Measurements from ENCODE around the gene STX8.

STX8 gene

DNA sequence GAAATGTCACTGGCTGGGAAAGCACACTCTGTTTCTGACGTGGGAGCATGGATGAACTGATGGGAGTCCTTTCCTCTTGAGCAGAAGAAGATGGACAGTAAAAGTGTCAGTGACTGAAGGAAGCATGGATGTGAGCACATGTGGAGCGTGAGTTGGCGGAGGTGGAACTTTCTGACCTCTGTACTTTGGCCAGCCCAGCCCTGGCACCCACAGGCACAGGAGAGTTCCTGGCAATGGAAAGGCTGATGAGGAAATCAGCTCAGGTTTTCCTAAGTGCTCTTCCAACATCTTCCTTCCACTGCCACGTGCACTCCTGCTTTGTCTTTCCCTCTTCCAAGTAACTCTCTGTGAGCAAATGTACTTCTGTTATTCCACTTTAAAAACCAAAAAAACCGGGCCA is 277.5 kb downstream of the STX8 start:
- DNase-seq (ENCODE audit: low spot score): no peak

DNA sequence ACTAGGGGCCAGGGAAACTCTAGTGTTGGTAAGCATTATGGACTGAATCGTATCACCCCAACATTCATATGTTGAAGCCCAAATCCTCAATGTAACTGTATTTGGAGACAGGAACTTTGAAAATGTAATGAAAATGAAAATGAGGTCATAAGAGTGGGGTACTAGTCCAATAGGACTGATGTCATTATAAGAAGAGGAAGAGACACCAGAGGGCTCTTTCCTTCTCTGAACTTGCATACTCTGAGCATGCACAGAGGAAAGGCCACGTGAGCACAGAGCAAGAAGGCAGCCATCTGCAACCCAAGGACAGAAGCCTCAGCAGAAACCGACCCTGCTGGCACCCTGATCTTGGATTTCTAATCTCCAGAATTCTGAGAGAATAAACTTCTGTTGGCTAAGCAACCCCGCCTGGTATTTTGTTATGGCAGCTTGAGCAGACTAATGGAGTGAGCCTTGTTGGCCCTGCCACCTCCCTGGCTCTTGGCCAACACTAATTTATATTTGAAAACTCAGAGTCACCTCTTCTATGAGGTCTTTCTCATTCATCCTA is 280.9 kb downstream of the STX8 start:
- DNase-seq (ENCODE audit: low spot score): no peak

DNA sequence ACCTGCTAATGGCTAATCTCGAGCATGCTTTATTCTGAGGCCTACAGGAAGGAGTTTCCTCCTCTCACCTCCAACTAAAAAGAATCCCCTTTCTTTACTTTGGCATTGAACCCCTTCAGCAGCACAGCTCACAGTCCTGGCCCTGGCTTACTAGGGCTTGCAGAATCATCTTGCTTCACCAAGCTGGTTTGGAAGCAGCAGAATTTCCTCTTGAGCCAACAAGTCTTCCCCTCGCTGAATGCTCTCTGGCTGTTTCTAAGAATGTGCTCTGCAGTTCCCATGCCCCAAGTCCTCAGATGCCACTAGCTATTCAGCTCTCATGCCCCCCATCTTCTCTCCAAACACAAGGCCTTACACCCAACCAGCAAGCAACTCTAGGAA is 283.1 kb downstream of the STX8 start:
- no peak for DNase-seq (ENCODE audit: low spot score)

DNA sequence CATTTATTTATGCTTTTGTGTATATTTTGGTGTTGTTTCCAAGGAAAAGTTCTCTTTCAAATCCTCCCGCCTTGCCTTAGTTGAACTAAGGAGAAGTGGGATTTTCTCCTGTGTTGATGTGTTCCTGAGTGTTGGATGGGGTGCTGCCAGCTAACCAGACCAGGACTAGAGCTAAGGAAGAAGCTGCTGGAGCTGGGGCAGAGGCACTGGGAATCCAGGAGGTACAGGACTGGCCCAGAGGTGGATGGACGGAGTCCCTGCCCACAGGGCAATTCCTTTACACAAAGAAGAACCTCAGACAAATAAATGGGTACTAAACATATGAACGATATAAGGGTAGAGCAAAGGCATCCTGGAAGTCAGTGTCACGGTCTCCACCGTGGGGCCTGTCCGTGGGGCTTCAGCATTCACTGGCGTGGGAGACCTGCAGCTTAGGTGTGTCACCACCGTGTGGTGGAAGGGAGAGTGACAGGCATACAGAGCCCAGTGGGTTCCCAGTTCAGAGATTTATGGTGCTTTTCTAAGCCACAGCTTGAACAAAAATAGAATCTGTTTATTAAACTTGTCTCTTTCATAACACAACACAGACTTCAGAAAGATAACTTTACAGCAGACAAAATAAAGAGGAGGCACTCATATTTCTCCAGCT is 283.6 kb downstream of the STX8 start:
- peak; percentile 18 for DNase-seq (ENCODE audit: low spot score)

DNA sequence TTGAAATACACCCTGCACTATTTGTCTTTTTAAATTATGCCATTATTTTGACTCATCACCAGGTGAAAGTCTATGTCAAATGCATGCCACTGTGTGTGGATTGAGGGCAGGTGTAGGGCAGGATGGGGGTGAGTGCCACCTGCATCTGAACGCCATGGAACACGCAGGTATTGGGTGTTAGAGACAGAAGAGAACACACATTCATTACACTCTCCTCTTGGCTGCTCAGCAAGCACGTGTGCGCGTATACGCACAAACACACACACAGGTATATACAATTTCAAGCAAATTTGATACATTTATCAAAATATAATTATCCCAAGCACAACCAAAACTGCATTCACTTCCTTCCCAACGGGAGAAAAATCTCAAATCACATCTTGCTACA is 285.4 kb downstream of the STX8 start:
- no peak for DNase-seq (ENCODE audit: low spot score)

DNA sequence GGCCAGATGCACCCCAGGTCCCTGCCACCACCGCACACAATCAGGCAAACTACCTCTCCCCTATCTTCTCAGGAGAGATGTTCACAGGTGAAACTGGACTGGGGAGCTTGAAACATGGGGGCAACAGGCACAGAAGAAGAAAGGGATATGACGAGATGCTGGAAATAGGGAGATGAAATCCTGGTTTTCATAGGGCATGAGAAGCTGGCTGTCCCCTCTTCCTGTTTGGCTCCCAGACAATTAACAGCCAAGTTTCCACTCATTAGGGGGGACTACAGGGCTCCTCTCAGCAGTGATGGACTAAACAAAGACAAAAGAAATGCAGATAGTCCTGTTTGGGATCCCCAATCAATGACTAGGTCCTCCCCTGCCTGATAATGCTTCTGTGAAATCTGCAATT is 288.3 kb downstream of the STX8 start:
- no peak for DNase-seq (ENCODE audit: low spot score)

DNA sequence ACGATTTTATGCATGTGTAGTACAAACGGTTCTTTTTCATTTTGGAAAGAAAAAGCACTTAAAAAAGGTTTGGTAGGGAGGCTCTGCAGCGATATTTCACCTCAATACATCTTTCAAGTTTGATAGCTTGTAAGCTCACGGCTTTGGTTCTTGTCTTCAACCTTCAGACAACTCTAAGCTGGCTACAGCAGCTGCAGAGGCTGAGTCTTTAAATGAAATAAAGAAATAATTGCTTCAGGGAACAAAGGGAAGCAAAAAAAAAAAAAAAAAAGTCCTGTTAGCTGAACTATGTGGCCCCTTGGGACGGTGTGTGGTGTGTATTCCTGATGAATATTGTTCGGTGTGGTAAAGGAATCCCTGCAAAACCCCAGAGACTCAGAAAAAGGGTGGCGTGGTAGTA is 289.2 kb downstream of the STX8 start:
- DNase-seq (ENCODE audit: low spot score): no peak

DNA sequence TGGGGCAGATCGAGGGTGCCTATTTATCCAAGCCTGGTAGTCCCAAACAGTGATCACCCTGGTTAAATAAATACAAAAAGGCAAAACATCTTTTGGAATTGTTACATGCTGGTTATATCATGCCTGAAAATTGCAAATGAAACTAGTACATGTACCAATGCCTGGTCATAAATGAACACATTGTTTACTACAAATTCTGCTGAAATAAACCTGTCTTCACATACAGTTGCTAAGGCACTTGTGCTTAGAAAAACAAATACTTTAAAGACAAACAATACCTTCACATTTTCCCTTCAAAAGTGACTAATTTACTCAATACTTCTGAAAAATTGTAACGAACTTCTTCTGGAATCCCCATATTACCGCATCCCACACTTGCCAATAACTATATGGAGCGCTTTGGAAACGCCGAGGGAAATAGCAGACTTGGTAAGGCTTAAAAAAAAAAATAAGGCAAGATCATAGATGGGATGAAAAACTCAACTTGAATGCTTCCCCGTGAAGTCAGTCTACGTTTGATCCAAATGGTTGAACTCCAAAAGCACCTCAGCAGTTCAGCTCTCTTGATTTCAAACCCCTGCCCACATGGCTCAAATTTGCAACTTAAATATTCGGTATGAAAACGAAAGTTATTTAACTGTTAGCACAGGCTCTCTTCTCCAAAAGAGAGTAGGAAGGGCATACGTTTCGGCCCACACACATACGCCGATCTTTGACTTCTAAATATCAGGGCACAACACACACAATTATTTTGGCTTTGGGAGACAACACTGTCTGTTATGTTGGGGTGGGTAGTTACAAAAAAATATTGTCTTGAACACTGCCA is 289.8 kb downstream of the STX8 start:
- DNase-seq (ENCODE audit: low spot score): no peak

DNA sequence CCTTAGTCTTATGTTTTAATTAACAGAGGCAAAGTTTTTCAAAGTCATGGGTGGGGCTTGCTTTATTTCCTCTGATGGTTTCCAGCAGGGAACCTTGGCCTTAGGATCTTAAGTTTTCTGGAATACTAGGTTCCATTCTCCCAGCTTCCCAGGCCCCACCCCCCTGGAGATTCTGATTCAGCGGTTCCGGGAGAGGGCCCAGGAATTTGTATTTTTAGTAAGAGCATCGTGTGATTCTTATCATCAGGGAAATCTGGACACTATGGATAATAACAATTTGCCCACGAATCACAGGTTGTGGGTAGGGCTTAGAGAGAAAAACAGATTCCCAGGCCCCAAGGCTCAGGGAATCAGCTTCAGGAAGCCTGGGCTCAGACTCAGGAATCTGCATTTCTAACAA is 290.7 kb downstream of the STX8 start:
- no peak for DNase-seq (ENCODE audit: low spot score)

DNA sequence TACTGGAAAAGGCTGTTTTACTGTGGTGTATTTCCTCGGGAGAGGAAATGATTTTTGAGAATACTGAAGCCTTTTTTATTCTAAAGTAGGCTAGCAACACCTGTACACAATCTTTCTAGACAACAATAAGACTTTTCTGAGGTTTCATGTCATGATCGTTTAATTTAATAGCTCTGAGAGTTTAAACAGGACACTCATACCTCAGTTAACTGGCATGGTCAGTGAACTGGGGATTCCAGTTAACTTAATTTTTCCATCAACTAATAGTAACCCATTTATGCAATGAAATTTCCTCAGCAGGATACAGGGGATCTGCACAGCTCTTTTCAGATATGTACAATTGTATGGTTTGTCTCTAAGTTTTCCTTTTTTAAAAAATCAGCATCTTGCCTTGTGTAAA is 291.7 kb downstream of the STX8 start:
- DNase-seq (ENCODE audit: low spot score): no peak

DNA sequence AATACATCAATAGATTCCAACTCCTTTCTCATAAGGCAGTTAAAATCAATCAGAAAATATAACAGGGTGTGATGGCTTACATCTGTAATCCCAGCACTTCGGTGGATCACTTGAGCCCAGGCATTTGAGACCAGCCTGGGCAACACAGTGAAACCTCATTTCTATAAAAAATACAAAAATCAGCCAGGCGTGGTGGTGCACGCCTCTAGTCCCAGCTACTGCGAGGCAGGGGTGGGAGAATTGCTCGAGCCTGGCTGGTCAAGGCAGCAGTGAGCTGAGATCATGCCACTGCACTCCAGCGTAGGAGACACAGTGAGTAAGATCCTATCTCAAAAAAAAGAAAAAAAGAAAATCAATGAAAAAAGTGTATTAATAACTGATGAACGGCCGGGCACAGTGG is 295.7 kb downstream of the STX8 start:
- no peak for DNase-seq (ENCODE audit: low spot score)

DNA sequence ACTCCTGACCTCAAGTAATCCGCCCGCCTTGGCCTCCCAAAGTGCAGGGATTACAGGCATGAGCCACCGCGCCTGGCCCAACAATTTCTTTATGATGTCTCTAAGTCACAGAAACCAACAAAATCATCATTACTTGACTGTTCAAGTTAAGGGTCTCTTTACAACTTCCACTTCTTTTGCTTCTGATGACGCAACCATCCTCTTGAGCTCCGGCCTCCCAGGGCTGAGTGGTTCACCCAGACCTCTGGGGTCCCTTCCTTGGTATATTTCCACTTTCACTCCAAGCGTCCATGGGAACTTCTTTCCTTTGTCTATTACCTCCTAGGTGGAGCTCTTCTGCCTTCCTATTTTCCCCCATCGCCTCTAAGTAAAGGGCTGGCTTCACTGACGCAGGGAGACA is 300.6 kb downstream of the STX8 start:
- no peak for DNase-seq (ENCODE audit: low spot score)

DNA sequence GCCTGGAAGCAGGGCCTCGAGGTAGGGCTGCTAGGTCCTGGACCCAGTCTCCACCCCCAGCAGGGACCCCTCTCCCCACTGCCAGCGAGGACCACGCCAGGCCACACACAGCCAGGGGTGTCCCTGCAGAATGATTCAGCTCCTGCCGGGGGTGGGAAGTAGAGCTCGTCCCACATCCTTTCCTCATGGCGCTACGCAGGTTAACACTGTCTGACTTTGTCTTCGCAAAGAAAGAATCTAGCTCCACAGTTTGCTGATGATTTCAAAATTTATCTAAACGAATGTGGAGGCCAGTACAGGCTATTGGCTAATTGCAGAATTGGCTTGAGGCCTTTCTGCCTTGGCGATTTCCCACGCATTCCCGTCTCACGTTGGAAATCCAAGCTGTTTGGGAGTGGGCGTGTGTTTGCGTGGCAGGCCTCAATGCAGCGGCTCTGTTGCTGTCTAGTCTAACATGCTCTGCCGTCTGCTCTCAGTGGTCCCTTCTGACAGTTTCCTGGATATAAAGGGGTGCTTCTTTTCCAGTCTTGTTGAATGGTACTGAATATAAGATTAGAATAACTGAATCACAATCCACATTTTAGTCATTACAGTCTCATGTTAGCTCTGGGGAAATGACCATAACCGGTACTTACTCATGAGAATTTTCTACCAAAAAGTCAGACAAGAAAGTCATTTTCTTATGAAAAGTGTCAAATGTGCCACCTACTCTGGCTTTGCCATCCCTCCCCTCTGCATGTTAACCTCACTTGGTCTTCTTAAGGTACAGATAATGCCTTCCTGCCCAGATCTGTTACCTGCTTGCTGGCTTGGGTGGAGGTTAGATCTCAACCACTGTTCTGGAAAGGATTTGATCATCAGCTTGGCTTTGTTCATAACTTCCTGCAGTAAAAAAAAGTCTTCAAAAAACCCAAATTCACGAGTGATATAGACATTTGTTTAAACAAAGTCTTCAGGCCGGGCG is 301.9 kb downstream of the STX8 start:
- no peak for DNase-seq (ENCODE audit: low spot score)

DNA sequence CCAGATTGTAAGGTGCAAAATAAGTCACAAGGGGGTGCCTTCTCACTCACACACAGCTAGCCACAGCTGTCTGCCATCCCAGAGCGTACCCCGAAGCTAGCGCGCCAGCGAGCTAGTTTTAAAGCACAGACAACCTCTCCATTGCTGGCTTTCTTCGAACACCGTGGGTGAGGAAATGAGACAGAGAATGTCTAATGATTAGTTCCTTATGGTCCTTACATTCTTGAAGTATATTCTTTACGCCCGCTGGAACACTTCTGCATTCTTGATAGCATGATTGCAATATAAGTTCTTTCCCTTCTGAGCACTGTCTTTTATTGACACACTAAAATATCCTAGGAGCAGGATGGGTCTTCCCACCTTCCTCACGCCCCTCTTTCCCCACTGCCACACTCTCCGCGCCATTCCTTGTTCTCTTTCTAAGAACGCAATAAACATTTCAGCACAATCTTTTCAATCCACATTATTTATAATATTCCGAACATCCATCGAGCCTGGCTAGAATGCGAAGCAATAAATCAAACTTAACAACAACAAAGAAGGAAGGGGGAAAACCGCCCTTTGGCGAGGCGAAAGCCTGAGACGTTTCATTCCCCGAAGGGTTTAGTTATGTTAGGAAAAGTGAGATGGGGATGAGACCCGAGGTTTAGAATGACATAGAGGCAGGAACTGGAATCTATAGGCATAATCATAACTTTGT is 303.0 kb downstream of the STX8 start:
- DNase-seq (ENCODE audit: low spot score): no peak

DNA sequence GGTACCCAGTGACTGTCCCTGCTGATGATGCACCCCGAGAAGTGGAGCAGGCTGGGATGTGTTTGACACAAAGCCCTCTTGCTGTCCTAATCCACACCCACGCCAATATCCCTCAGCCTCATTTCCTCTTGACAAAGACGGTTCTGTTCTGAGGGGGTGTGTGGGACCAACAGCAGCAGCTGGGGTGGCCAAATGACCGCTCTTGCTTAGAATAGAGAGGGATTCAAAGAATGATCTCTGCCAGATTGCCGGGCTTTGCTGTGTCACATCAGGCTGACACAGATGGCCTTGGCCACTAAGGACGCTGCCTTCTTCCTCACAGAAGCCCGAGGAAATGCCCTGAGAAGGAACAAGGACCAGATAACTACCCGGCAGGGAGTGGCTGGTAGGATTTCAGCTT is 303.6 kb downstream of the STX8 start:
- no peak for DNase-seq (ENCODE audit: low spot score)

DNA sequence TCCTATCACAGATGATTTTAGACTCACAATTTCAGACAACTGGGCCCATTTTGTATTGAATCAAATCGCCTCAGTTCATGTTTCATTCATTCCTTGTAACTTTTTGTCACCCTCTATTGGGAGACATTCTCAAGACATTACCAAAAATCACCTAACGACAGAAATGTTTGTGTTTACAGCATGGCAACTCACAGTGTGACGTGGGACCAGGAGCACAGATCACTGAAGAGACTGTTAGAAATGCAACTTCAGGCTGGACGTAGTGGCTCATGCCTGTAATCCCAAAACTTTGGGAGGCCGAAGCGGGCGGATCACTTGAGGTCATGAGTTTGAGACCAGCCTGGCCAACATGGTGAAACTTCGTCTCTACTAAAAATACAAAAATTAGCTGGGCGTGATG is 304.7 kb downstream of the STX8 start:
- no peak for DNase-seq (ENCODE audit: low spot score)

DNA sequence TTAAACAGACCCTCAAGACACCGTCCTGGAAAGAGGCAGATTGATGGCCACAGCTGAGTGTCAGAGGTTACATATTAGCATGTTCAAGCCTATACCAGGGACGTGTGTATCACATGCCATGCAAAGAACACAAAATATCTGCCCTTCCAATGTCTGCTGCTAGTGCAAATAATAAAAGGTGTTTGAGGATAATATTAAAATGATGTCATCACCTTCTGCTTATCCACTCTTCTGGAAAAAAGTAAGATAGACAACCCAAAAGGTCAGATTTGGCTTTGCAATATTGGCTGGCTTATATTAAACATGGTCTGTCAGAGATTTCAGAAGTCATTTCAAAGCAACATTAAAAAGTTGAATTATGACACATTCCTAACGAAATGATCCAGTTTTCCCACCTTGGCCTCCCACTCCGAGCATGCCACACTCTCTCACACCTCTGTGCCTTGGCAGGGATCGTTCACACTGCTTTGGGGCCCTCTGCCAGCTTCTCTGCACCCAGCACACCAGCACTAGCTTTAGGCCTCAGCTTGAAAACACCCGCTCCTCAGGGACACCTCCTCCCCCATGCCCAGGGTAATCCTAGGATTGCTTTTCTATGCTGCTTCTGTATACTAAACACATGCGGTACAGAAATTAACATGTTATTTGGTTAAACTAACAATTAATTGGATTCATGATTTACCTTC is 306.1 kb downstream of the STX8 start:
- DNase-seq (ENCODE audit: low spot score): no peak

DNA sequence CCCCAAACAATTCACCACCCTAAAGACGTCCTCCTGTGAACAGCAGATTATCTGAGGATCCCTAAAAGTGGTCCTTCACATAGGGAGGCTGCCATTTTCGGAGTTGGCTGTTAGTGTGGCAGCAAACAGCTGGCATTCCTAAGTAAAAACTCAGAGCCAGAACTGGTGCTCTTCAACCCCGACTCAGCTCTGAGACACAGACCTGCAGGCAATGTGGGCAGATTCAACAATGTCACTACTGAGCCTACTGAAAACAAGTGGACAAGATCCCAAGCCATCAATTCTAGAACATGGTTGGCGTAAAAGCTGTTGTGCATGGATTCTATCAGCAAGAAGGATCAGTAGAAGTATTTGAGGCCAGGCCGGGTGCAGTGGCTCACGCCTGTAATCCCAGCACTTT is 307.1 kb downstream of the STX8 start:
- no peak for DNase-seq (ENCODE audit: low spot score)

DNA sequence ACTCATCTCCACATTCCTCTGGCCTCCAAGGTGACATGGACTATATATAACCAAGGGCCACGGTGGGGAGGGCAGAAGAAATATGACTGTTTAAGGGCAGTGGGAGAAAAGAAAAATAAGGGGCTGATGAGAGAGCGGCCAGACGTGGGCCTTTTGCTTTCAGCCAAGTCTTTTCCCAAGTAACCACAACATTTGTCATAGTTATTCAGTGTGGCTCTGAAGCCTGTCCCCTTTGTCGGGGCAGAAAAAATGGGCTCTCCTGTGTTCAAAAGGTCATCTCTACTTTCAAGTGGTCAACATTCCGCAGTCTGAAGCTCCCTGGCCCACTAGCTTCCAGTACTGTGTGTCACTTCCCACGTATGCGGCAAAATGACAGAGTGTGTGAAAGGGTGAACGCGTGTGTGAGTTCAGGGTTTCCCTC is 308.9 kb downstream of the STX8 start:
- DNase-seq (ENCODE audit: low spot score): no peak

DNA sequence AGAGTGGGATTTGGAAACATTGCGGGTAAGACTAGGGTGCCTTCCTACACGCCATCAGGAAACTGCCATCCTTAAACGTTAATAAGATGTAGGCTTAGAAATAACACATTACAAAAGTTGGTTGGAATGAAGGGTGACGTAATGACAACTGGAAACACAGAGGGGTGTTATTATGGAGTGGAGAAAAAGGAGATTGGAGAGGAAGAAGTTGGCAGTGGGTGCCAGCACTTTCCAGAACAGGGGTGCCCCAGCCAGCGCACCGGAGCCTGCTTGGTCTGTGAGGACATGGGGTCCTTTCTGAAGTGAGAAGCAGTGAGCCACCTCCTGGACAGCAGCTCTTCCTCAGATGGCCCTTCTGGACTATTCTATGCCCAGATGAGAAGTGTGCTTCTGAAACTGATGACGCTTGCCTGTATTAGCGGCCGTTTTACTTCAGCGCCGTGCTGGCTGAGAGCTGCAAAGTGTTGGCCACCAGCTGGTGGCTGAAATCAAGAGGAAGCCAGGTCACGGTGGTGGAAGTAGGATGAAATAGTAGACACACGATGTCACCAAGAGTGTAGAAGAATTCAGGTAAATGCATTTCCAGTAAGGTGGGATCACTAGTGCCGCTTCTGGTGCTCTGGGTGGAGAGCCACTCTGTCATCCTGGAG is 309.5 kb downstream of the STX8 start:
- DNase-seq (ENCODE audit: low spot score): no peak

Data from CD4-positive, alpha-beta T cell treated with Interleukin-2 at 100 ng/mL for 4 hours (primary cell).